Heart left ventricle (tissue), 16 donors: ENCODE data around the gene WWOX. TPM values are rescaled to one million over a fixed set of nuclear protein-coding genes. Genes with fewer than 3 reads are reported as not detected.

Source experiments
- ATAC-seq, 4 donors: fragments of 200-7000 bp; cut with Tn5 transposase; one replicate each; pipeline ENCODE4 v1.9.1; 2020 to 2022; ENCODE audit warnings: moderate library complexity in 4 of 4, mild to moderate bottlenecking in 3 of 4, moderate number of reproducible peaks in 1 of 4
- DNase-seq, 5 donors: peaks; one replicate each; pipeline ENCODE4 v3.0.0-alpha.2; 2020
- H3K27ac ChIP-seq, 12 donors: fragments of 200-600 bp; sonication (generic) in 4 of 12; one replicate each; pipeline versions ENCODE4 v1.5.0 to v1.8.0; 2016 to 2022; ENCODE audit warnings: mild to moderate bottlenecking in 2 of 12
- H3K27me3 ChIP-seq, 9 donors: fragments of 200-600 bp; sonication (generic) in 2 of 9; one replicate each; pipeline versions ENCODE4 v1.5.1 to v1.8.0; 2016 to 2022; ENCODE audit warnings: mild to moderate bottlenecking in 3 of 9
- H3K36me3 ChIP-seq, 9 donors: fragments of 200-600 bp; sonication (generic) in 2 of 9; one replicate each; pipeline versions ENCODE4 v1.5.0 to v1.8.0; 2018 to 2022; ENCODE audit warnings: mild to moderate bottlenecking in 2 of 9
- H3K4me1 ChIP-seq, 12 donors: fragments of 200-600 bp; sonication (generic) in 4 of 12; one replicate each; pipeline versions ENCODE4 v1.5.0 to v1.8.0; 2016 to 2022; ENCODE audit warnings: mild to moderate bottlenecking in 3 of 12
- H3K4me3 ChIP-seq, 12 donors: fragments of 200-600 bp; sonication (generic) in 4 of 12; one replicate each; pipeline versions ENCODE4 v1.5.0 to v1.8.0; 2017 to 2022; ENCODE audit warnings: mild to moderate bottlenecking in 9 of 12, moderate library complexity in 4 of 12
- H3K9me3 ChIP-seq, 12 donors: fragments of 200-600 bp; sonication (generic) in 4 of 12; one replicate each; pipeline versions ENCODE4 v1.5.0 to v1.8.0; 2016 to 2022; ENCODE audit warnings: mild to moderate bottlenecking in 1 of 12
- POLR2A ChIP-seq, 2 donors: fragments of 450-650 bp; IDR thresholded peaks; one replicate each; pipeline ENCODE4 v1.6.1; 2017; ENCODE audit warnings: antibody characterized with exemption in 2 of 2, mild to moderate bottlenecking in 2 of 2, moderate library complexity in 2 of 2
- WGBS, 4 donors: extraction: QIAGEN DNeasy Blood & Tissue Kit in 2 of 4; methylation state at CpG; one replicate each; pipeline versions ENCODE4 v1.1.5 to v1.1.7; 2013 to 2018; 5-methylcytosine and 5-hydroxymethylcytosine counted together
- intact Hi-C, 10 donors: fragments of 100-400 bp; cut with DNase I; formaldehyde crosslinking; loops; one replicate each; pipeline versions ENCODE4 v1.11.1 to v1.14.2; 2022
- polyA plus RNA-seq, 2 donors: library from polyadenylated mRNA; stranded (reverse); fragments of 200-250 nt; gene quantifications; one replicate each; pipeline ENCODE4 v1.2.3, GENCODE V29; 2013
- total RNA-seq, 9 donors: library from RNA; depleted of rRNA in 2 of 9; stranded (reverse); fragments of >200 nt in 2 of 9; fragmentation: NEBNext Ultra II Directional in 3 of 9; extraction: Animal tissue kit (Norgen Biotek cat#: 25700) in 3 of 9; gene quantifications; one replicate each; pipeline versions ENCODE4 v1.1.0 to v1.2.4, GENCODE V29; 2016 to 2023
- TF ChIP-seq, protein P1 (sequence below), 12 donors: fragments of 200-600 bp; sonication (generic) in 4 of 12; IDR thresholded peaks; one replicate each; pipeline versions ENCODE4 v1.5.0 to v1.8.0; 2018 to 2022; ENCODE audit warnings: antibody characterized with exemption in 12 of 12, mild to moderate bottlenecking in 5 of 12
- donor health status: ischemic (EF 13 %, LVEDD 7.1; RV severe dilation, severe dysfunction).
- donor health status: healthy with polysubstance abuse.
- donor health status: DM: no; HTN: yes; CAD: no.
- donor health status: DM: no; HTN: no; CAD: no.
- donor health status: ischemic (EF 25% LVEDD 6.9; RV normal size, moderate dysfunction).
- donor health status: ischemic (EF 25% LVEDD 5.7; RV mildly dilated, moderate dysfunction).
- donor health status: healthy.
- donor health status: DM: yes; HTN: yes; CAD: no.
- donor health status: ischemic (EF 35%, LVEDD 5.7; RV mildly dilated, moderate dysfunction).
- donor health status: nonischemic (EF 11% LVEDD 7.7; RV severe dilation, severe dysfunction).
- donor health status: DM: yes; HTN: yes; CAD: no.
- donor health status: PGD.
- donor health status: ischemic (EF 29% LVEDD 5.4; RV normal size, mild dysfunction).
- donor health status: nonischemic (EF 23%, LVEDD 6.1; RV moderate dilation, normal function).

The WWOX gene
- total and polyA plus RNA-seq, 11 donors = 4.3 to 18.3 (median 9.1) TPM

GRCh38 chr16:78385086-78385805, 285.8 kb downstream of the WWOX start:
- 64 to 72% (median 69%) methylated on average over 7 of the region's 7 CpGs for WGBS, 4 donors
- Histone ChIP-seq H3K4me1 (peaks cover 0 to 23% (median 8%) of the 10 kb centered on the region in 12 donors), H3K4me3 (no peak overlapping the region), H3K27ac (no peak overlapping the region), H3K27me3 (no peaks in the 10 kb centered on the region), H3K9me3 (no peaks in the 10 kb centered on the region), H3K36me3 (no peaks in the 10 kb centered on the region)
- ATAC-seq (peak in 3 of 4 donors; percentile 25 to 45 (median 28)), DNase-seq (no peak)
- intact Hi-C loops = loop anchor here in 1 of 10 donors (10.0 kb wide), 1 partner anchor 50 kb away; no protein-coding TSS in a partner anchor
- TF ChIP-seq POLR2A (IDR thresholded peaks at IDR 0.05) = no peak
- TF ChIP-seq, protein P1, sequence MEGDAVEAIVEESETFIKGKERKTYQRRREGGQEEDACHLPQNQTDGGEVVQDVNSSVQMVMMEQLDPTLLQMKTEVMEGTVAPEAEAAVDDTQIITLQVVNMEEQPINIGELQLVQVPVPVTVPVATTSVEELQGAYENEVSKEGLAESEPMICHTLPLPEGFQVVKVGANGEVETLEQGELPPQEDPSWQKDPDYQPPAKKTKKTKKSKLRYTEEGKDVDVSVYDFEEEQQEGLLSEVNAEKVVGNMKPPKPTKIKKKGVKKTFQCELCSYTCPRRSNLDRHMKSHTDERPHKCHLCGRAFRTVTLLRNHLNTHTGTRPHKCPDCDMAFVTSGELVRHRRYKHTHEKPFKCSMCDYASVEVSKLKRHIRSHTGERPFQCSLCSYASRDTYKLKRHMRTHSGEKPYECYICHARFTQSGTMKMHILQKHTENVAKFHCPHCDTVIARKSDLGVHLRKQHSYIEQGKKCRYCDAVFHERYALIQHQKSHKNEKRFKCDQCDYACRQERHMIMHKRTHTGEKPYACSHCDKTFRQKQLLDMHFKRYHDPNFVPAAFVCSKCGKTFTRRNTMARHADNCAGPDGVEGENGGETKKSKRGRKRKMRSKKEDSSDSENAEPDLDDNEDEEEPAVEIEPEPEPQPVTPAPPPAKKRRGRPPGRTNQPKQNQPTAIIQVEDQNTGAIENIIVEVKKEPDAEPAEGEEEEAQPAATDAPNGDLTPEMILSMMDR (IDR thresholded peaks at IDR 0.05) = no peak

DNA sequence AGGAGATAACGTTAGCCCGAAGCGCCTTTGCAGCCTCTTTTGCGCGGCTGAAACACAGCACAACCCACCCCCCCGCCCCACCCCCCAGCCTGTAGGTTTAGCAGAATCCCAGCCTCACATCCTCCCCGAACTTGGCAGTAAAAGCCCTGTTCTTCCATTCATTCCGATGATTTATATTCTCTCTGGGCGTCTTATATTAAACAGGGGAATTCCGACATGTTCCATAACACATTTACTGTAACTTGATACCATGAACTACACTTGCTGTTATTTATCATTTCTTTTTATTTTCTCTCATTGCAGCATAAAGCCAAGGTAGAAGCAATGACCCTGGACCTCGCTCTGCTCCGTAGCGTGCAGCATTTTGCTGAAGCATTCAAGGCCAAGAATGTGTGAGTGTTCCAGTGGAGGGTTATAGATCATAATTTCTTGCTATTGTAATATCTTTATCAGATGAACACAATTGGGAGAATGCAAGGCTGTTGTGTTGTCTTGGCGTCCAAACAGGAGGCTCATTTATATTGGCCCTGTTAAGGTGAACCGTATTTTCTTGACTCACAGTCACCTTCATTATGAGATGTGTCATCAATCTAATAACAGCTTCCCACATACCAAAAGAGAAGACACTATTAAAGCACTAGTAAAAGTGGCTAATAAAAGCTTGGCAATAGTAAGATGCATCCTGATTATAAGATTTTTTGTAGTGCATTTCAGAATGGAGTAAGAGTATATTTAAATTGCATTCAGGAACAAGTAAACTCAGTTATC, 287.3 kb downstream of the WWOX start:
- DNase-seq = no peak
- peaks cover 0 to 33% (median 8%) of the 10 kb centered on the region in 12 donors for H3K4me1 ChIP-seq
- no peaks in the 10 kb centered on the region for H3K36me3 ChIP-seq
- no peak for ATAC-seq
- intact Hi-C loops = loop anchor here in 1 of 10 donors (10.0 kb wide), 1 partner anchor 52 kb away; no protein-coding TSS in a partner anchor
- WGBS, 4 donors = 89 to 92% (median 90%) methylated on average over 15 of the region's 15 CpGs
- TF ChIP-seq POLR2A (IDR thresholded peaks at IDR 0.05) = no peak
- TF ChIP-seq, protein P1 (IDR thresholded peaks at IDR 0.05) = no peak
- no peaks in the 10 kb centered on the region for H3K27me3 ChIP-seq
- H3K4me3 ChIP-seq = no peak overlapping the region
- no peak overlapping the region for H3K27ac ChIP-seq
- peaks cover 0 to 3% (median 0%) of the 10 kb centered on the region in 12 donors for H3K9me3 ChIP-seq

GRCh38 chr16:78389009-78389498, 289.6 kb downstream of the WWOX start:
- intact Hi-C loops = loop anchor here in 1 of 10 donors (10.0 kb wide), 1 partner anchor 54 kb away; no protein-coding TSS in a partner anchor
- H3K27ac ChIP-seq = no peak overlapping the region
- DNase-seq (peak in 1 of 5 donors; percentile 26), ATAC-seq (peak in 3 of 4 donors; percentile 35 to 52 (median 50))
- WGBS, 4 donors = 54 to 66% (median 62%) methylated on average over 8 of the region's 8 CpGs
- TF ChIP-seq POLR2A (IDR thresholded peaks at IDR 0.05) = no peak
- TF ChIP-seq, protein P1 (IDR thresholded peaks at IDR 0.05) = no peak
- H3K27me3 ChIP-seq = no peaks in the 10 kb centered on the region
- peaks cover 0 to 33% (median 11%) of the 10 kb centered on the region in 12 donors for H3K4me1 ChIP-seq
- H3K9me3 ChIP-seq = peaks cover 0 to 12% (median 0%) of the 10 kb centered on the region in 12 donors
- no peak overlapping the region for H3K4me3 ChIP-seq
- no peaks in the 10 kb centered on the region for H3K36me3 ChIP-seq
